MCF 10A (cell line): ENCODE results near the gene LPP. TPM values are rescaled to one million over a fixed set of nuclear protein-coding genes. Genes with fewer than 3 reads are reported as not detected.

Experiments used
- BruUV-seq: library from RNA; stranded (reverse); fragments of 400-500 nt; replicated peaks from 2 replicates; lab custom pipeline; 2021; lab: Mats Ljungman, UMichigan
- CTCF ChIA-PET: fragments of 300-600 bp; sonication (Branson Sonifier 250); formaldehyde crosslinking; extraction: SDS; loops from one replicate; lab custom pipeline; 2021; ENCODE audit warnings: antibody characterized with exemption, inconsistent platforms; lab: Yijun Ruan, JAX
- POLR2A ChIA-PET: fragments of 300-600, 350-650 bp; sonication (Branson Sonifier 250); formaldehyde crosslinking; extraction: SDS; loops from one replicate; lab custom pipeline; 2020; ENCODE audit warnings: antibody characterized with exemption, inconsistent platforms; lab: Yijun Ruan, JAX
- DNase-seq: peaks from one replicate; pipeline ENCODE4 v3.0.0-alpha.2; 2018; ENCODE audit not compliant: unreplicated experiment
- H3K27ac Mint-ChIP-seq: one replicate; pipeline ENCODE4 v1.8.0; 2022; ENCODE audit warnings: mild to moderate bottlenecking, low read depth, mixed read lengths; ENCODE audit not compliant: unreplicated experiment
- H3K27me3 Mint-ChIP-seq: one replicate; pipeline ENCODE4 v1.8.0; 2022; ENCODE audit warnings: mixed read lengths; ENCODE audit not compliant: insufficient read depth, unreplicated experiment
- H3K36me3 Mint-ChIP-seq: one replicate; pipeline ENCODE4 v1.8.0; 2022; ENCODE audit warnings: mild to moderate bottlenecking, moderate library complexity, mixed read lengths; ENCODE audit not compliant: insufficient read depth, unreplicated experiment
- H3K4me1 Mint-ChIP-seq: one replicate; pipeline ENCODE4 v1.8.0; 2022; ENCODE audit warnings: mixed read lengths; ENCODE audit not compliant: insufficient read depth, unreplicated experiment
- H3K4me3 Mint-ChIP-seq: one replicate; pipeline ENCODE4 v1.8.0; 2022; ENCODE audit warnings: mild to moderate bottlenecking, moderate library complexity, mixed read lengths; ENCODE audit not compliant: unreplicated experiment
- H3K9me3 Mint-ChIP-seq: one replicate; pipeline ENCODE4 v1.8.0; 2022; ENCODE audit warnings: mixed read lengths; ENCODE audit not compliant: unreplicated experiment
- intact Hi-C: fragments of 100-400 bp; cut with micrococcal nuclease; formaldehyde crosslinking; loops from 2 replicates; pipeline ENCODE4 v1.14.1; 2022
- total RNA-seq: library from RNA; stranded (reverse); gene quantifications from 2 replicates; pipeline ENCODE4 v1.2.3, GENCODE V29; 2022
- TF ChIP-seq, protein P1 (sequence below): fragments of 200-600 bp; IDR thresholded peaks from one replicate; pipeline ENCODE4 v1.8.0; 2022; ENCODE audit warnings: antibody characterized with exemption, mild to moderate bottlenecking; ENCODE audit not compliant: unreplicated experiment

LPP gene
- total RNA-seq, 1 experiment from 2014 or later, result 117 TPM

DNA sequence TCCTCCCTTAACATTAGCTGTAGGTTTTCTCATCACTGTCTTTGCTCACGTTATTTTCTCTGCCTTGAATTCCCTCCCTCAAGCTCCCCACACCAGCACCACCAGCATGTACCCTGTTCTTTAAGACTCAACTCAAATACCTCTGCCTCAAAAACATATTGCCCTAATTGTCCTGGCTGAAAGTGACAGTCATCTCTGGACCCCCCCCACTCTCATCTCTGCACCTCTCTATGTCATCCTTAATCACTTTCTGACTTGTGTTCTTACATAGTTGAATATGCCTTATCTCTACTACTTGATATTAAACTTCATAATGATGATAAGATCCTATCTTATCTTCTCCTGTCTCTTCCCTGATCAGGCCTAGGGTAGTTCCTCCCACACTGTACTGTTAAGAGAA, 672.6 kb downstream of the LPP start:
- ChIA-PET CTCF (no interaction called here), POLR2A (no interaction called here)
- Mint-ChIP-seq H3K27me3 (no peaks in the 10 kb centered on the region), H3K27ac (no peak overlapping the region), H3K36me3 (no peaks in the 10 kb centered on the region), H3K9me3 (no peaks in the 10 kb centered on the region), H3K4me1 (no peaks in the 10 kb centered on the region), H3K4me3 (no peak overlapping the region)
- intact Hi-C loops, result no loop called here
- BruUV-seq, result no TSS peak
- TF ChIP-seq, protein P1, sequence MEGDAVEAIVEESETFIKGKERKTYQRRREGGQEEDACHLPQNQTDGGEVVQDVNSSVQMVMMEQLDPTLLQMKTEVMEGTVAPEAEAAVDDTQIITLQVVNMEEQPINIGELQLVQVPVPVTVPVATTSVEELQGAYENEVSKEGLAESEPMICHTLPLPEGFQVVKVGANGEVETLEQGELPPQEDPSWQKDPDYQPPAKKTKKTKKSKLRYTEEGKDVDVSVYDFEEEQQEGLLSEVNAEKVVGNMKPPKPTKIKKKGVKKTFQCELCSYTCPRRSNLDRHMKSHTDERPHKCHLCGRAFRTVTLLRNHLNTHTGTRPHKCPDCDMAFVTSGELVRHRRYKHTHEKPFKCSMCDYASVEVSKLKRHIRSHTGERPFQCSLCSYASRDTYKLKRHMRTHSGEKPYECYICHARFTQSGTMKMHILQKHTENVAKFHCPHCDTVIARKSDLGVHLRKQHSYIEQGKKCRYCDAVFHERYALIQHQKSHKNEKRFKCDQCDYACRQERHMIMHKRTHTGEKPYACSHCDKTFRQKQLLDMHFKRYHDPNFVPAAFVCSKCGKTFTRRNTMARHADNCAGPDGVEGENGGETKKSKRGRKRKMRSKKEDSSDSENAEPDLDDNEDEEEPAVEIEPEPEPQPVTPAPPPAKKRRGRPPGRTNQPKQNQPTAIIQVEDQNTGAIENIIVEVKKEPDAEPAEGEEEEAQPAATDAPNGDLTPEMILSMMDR, result no peak
- DNase-seq, result no peak

GRCh38 chr3:188827103-188827502, 673.1 kb downstream of the LPP start:
- BruUV-seq, result no TSS peak
- no peak for DNase-seq
- H3K27me3 Mint-ChIP-seq, result no peaks in the 10 kb centered on the region
- H3K36me3 Mint-ChIP-seq, result no peaks in the 10 kb centered on the region
- TF ChIP-seq, protein P1, result no peak
- intact Hi-C loops, result no loop called here
- no peaks in the 10 kb centered on the region for H3K4me1 Mint-ChIP-seq
- ChIA-PET POLR2A (interaction anchor here (0.6 kb wide), 1 partner anchor 56 kb away, joined by 3 read pairs; no protein-coding TSS in a partner anchor), CTCF (interaction anchor here (1.2 kb wide), 1 partner anchor 9 kb away, joined by 3 read pairs; no protein-coding TSS in a partner anchor)
- H3K9me3 Mint-ChIP-seq, result no peaks in the 10 kb centered on the region
- H3K4me3 Mint-ChIP-seq, result no peak overlapping the region
- H3K27ac Mint-ChIP-seq, result no peak overlapping the region

DNA sequence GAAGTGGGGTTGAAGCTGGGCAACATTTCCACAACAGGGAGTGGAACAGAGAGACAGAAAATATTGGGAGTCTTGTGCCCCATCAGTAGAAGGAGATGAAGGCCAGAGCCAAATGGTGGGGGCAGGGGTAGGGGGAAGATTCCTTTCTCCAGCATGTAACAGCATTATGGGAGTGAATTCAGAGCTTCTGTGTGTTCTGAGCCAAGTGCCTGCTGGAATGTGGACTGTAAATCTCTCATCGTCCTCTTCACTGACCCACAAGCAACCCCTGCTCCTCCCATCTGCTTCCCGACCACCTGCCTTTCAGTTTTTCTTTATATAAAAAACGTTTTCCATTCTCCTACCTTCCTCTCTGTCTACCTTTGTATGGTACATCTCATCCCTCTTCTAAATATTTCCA, 673.6 kb downstream of the LPP start:
- POLR2A ChIA-PET, result interaction anchor here (0.6 kb wide), 1 partner anchor 57 kb away, joined by 3 read pairs; no protein-coding TSS in a partner anchor

GRCh38 chr3:188829130-188829529, 675.2 kb downstream of the LPP start:
- no peak overlapping the region for H3K27ac Mint-ChIP-seq
- CTCF ChIA-PET, result interaction anchor here (0.6 to 5.0 kb wide), 2 partner anchors 126 to 269 kb away, joined by 4 to 37 read pairs; no protein-coding TSS in a partner anchor
- no TSS peak for BruUV-seq

More for the DNA sequence above, 673.6 kb downstream of the LPP start:
- Mint-ChIP-seq H3K36me3 (no peaks in the 10 kb centered on the region), H3K4me3 (no peak overlapping the region), H3K27ac (no peak overlapping the region), H3K9me3 (no peaks in the 10 kb centered on the region), H3K27me3 (no peaks in the 10 kb centered on the region), H3K4me1 (peaks cover 3% of the 10 kb centered on the region)
- BruUV-seq, result no TSS peak
- CTCF ChIA-PET, result interaction anchor here (1.2 kb wide), 1 partner anchor 9 kb away, joined by 3 read pairs; no protein-coding TSS in a partner anchor
- no peak for DNase-seq
- intact Hi-C loops, result no loop called here
- TF ChIP-seq, protein P1, result no peak

More at GRCh38 chr3:188829130-188829529, 675.2 kb downstream of the LPP start:
- peaks cover 17% of the 10 kb centered on the region for H3K4me1 Mint-ChIP-seq
- TF ChIP-seq, protein P1, result no peak
- no peaks in the 10 kb centered on the region for H3K36me3 Mint-ChIP-seq
- no peak for DNase-seq
- intact Hi-C loops, result no loop called here
- no peak overlapping the region for H3K4me3 Mint-ChIP-seq
- POLR2A ChIA-PET, result interaction anchor here (0.6 kb wide), 1 partner anchor 43 kb away, joined by 3 read pairs; no protein-coding TSS in a partner anchor
- no peaks in the 10 kb centered on the region for H3K9me3 Mint-ChIP-seq
- H3K27me3 Mint-ChIP-seq, result no peaks in the 10 kb centered on the region
